NCI-H460 (cell line): ENCODE data around the gene NEURL1. TPM values are rescaled to one million over a fixed set of nuclear protein-coding genes. Genes with fewer than 3 reads are reported as not detected.
"Not testable (repeated sequence)": the region's sequence is repeated elsewhere in the genome, so short reads cannot be mapped to it uniquely, and the experiment has no call there.

Experiments
- DNase-seq: peaks from one replicate; pipeline ENCODE4 v3.0.0-alpha.2; 2016; ENCODE audit warnings: low read depth; ENCODE audit errors: extremely low read depth
- total RNA-seq: library from RNA; depleted of rRNA; stranded (reverse); fragments of >200 nt; shearing (Covaris generic); gene quantifications from 2 replicates; pipeline ENCODE4 v1.2.3, GENCODE V29; 2014

Gene NEURL1
- total RNA-seq, 1 experiment from 2014 or later, result not detected

- DNase-seq, result no peak
These were observed 106.8 kb downstream of the NEURL1 start for GRCh38 chr10:103600325-103600724.

- DNase-seq, result no peak
These were observed 107.6 kb downstream of the NEURL1 start for GRCh38 chr10:103600956-103601569.

- no peak for DNase-seq
These were observed 108.7 kb downstream of the NEURL1 start for GRCh38 chr10:103602028-103602851.

- no peak for DNase-seq
These were observed 109.3 kb downstream of the NEURL1 start for GRCh38 chr10:103602852-103603155.

GRCh38 chr10:103603382-103603781, 109.9 kb downstream of the NEURL1 start:
- no peak for DNase-seq

GRCh38 chr10:103605359-103606096, 112.0 kb downstream of the NEURL1 start:
- DNase-seq, result peak; percentile 50

GRCh38 chr10:103606097-103606438, 112.6 kb downstream of the NEURL1 start:
- DNase-seq, result not testable (repeated sequence)

- not testable (repeated sequence) for DNase-seq
These were observed 113.5 kb downstream of the NEURL1 start for GRCh38 chr10:103607051-103607450.

- not testable (repeated sequence) for DNase-seq
These were observed 114.6 kb downstream of the NEURL1 start for GRCh38 chr10:103608056-103608455.

- no peak for DNase-seq
These were observed 116.0 kb downstream of the NEURL1 start for GRCh38 chr10:103609231-103610082.

- no peak for DNase-seq
These were observed 116.6 kb downstream of the NEURL1 start for GRCh38 chr10:103610083-103610472.

- no peak for DNase-seq
These were observed 117.5 kb downstream of the NEURL1 start for GRCh38 chr10:103610921-103611511.

- no peak for DNase-seq
These were observed 119.2 kb downstream of the NEURL1 start for GRCh38 chr10:103612462-103613365.

- DNase-seq, result no peak
These were observed 120.1 kb downstream of the NEURL1 start for GRCh38 chr10:103613616-103614015.

GRCh38 chr10:103614306-103615158, 121.0 kb downstream of the NEURL1 start:
- DNase-seq, result no peak

GRCh38 chr10:103616705-103617601, 123.4 kb downstream of the NEURL1 start:
- DNase-seq, result no peak

- DNase-seq, result no peak
These were observed 124.3 kb downstream of the NEURL1 start for GRCh38 chr10:103617602-103618385.
